ENCODE measurements around the gene SLC23A2.

Gene SLC23A2

GRCh38 chr20:4811661-4812181 lies 189.6 kb downstream of the SLC23A2 start (continued):
- TF ChIP-seq ZNF791 (tag by site-specific recombination; IDR thresholded peaks at IDR 0.05): no peak

GRCh38 chr20:4811257-4811656 lies 190.1 kb downstream of the SLC23A2 start:
- TF ChIP-seq ZNF704 (tag by site-specific recombination; IDR thresholded peaks at IDR 0.05) (no peak), ZNF10 (tag by site-specific recombination; IDR thresholded peaks at IDR 0.05) (no peak), PRDM2 (tag by site-specific recombination; IDR thresholded peaks at IDR 0.05; ENCODE audit: borderline replicate concordance) (no peak), ZNF138 (tag by site-specific recombination; IDR thresholded peaks at IDR 0.05; ENCODE audit: borderline replicate concordance) (no peak), ZNF362 (tag by site-specific recombination; IDR thresholded peaks at IDR 0.05) (no peak), ZSCAN5A (tag by site-specific recombination; IDR thresholded peaks at IDR 0.05) (no peak), GFI1B (tag by site-specific recombination; IDR thresholded peaks at IDR 0.05) (no peak), ZNF449 (tag by site-specific recombination; IDR thresholded peaks at IDR 0.05) (no peak), HIC1 (tag by site-specific recombination; IDR thresholded peaks at IDR 0.05) (no peak), ZNF791 (tag by site-specific recombination; IDR thresholded peaks at IDR 0.05) (no peak), HOXC10 (CRISPR knock-in tag; IDR thresholded peaks at IDR 0.05) (no peak), PRDM10 (tag by site-specific recombination; IDR thresholded peaks at IDR 0.05) (no peak), ZNF76 (tag by site-specific recombination; IDR thresholded peaks at IDR 0.05; ENCODE audit: borderline replicate concordance, low read depth) (no peak), TRIM28 (IDR thresholded peaks at IDR 0.05; ENCODE audit: borderline replicate concordance, low read length) (no peak), KLF8 (tag by site-specific recombination; IDR thresholded peaks at IDR 0.05) (no peak)
- Histone ChIP-seq H3K4me1 (ENCODE audit: control insufficient read depth, insufficient read depth, low read length) (no peaks in the 10 kb centered on the region), H3K9me3 (ENCODE audit: control insufficient read depth, insufficient read depth, low read depth, low read length) (no peaks in the 10 kb centered on the region), H3K27ac (ENCODE audit: extremely low read depth, low read depth, low read length) (no peak overlapping the region), H3K4me3 (ENCODE audit: low read depth, low read length) (no peak overlapping the region), H3K36me3 (ENCODE audit: control insufficient read depth in 2 of 2, insufficient read depth in 1 of 2, low read length in 2 of 2) (no peaks in the 10 kb centered on the region)
- ChIA-PET CTCF (interaction anchor here (1.2 kb wide), 1 partner anchor 103 kb away, joined by 3 read pairs; no protein-coding TSS in a partner anchor), POLR2A (interaction anchor here (0.5 kb wide), 1 partner anchor 11 kb away, joined by 3 read pairs; no protein-coding TSS in a partner anchor)

Data from HEK293 (cell line).